ENCODE results near the gene CFAP46.

CFAP46 gene

GRCh38 chr10:132781556-132781955, 160.8 kb downstream of the CFAP46 start:
- no peak for TF ChIP-seq EZH2phosphoT487 (IDR thresholded peaks at IDR 0.05; ENCODE audit: borderline replicate concordance)
- no peak for TF ChIP-seq CTCF (conservative IDR thresholded peaks at IDR 0.05; ENCODE audit: low read length)

GRCh38 chr10:132780356-132780755, 162.0 kb downstream of the CFAP46 start:
- H3K4me2 ChIP-seq (ENCODE audit: low read depth, low read length, poor library complexity, severe bottlenecking): no peak overlapping the region
- H3K9me3 ChIP-seq (ENCODE audit: insufficient read depth, low read depth, low read length): no peaks in the 10 kb centered on the region
- no peaks in the 10 kb centered on the region for H4K20me1 ChIP-seq (ENCODE audit: insufficient read depth, low read length, poor library complexity, severe bottlenecking)
- no peaks in the 10 kb centered on the region for H3K79me2 ChIP-seq (ENCODE audit: insufficient read depth, low read length)
- H3K36me3 ChIP-seq (ENCODE audit: insufficient read depth, low read length): peaks cover 7% of the 10 kb centered on the region; the same call in 1 of the 2 replicates
- no peak overlapping the region for H2AFZ ChIP-seq (ENCODE audit: low read length)
- H3K9me2 ChIP-seq (replicated peaks; ENCODE audit: low read depth, low read length): no peaks in the 10 kb centered on the region
- H3K9ac ChIP-seq (ENCODE audit: low read depth, low read length, poor library complexity, severe bottlenecking): no peak overlapping the region
- no peaks in the 10 kb centered on the region for H3K4me1 ChIP-seq (ENCODE audit: insufficient read depth, low read length, poor library complexity, severe bottlenecking)
- no peaks in the 10 kb centered on the region for H3F3A ChIP-seq (ENCODE audit: low read depth)
- no peaks in the 10 kb centered on the region for H3K27me3 ChIP-seq (ENCODE audit: insufficient read depth, low read length, poor library complexity, severe bottlenecking)
- no peak for TF ChIP-seq CTCF (conservative IDR thresholded peaks at IDR 0.05; ENCODE audit: low read length)
- no peak for TF ChIP-seq EZH2phosphoT487 (IDR thresholded peaks at IDR 0.05; ENCODE audit: borderline replicate concordance)
- no peak overlapping the region for H3K4me3 ChIP-seq (ENCODE audit: low read length, poor library complexity, severe bottlenecking)

More at GRCh38 chr10:132781556-132781955, 160.8 kb downstream of the CFAP46 start:
- no peaks in the 10 kb centered on the region for H3K4me1 ChIP-seq (ENCODE audit: insufficient read depth, low read length, poor library complexity, severe bottlenecking)
- H3F3A ChIP-seq (ENCODE audit: low read depth): no peaks in the 10 kb centered on the region
- H3K9me3 ChIP-seq (ENCODE audit: insufficient read depth, low read depth, low read length): no peaks in the 10 kb centered on the region
- H2AFZ ChIP-seq (ENCODE audit: low read length): no peak overlapping the region
- no peaks in the 10 kb centered on the region for H4K20me1 ChIP-seq (ENCODE audit: insufficient read depth, low read length, poor library complexity, severe bottlenecking)
- no peaks in the 10 kb centered on the region for H3K9me2 ChIP-seq (replicated peaks; ENCODE audit: low read depth, low read length)
- H3K9ac ChIP-seq (ENCODE audit: low read depth, low read length, poor library complexity, severe bottlenecking): no peak overlapping the region
- H3K79me2 ChIP-seq (ENCODE audit: insufficient read depth, low read length): no peaks in the 10 kb centered on the region
- H3K4me3 ChIP-seq (ENCODE audit: low read length, poor library complexity, severe bottlenecking): no peak overlapping the region
- H3K36me3 ChIP-seq (ENCODE audit: insufficient read depth, low read length): peaks cover 7% of the 10 kb centered on the region; the same call in 1 of the 2 replicates
- no peaks in the 10 kb centered on the region for H3K27me3 ChIP-seq (ENCODE audit: insufficient read depth, low read length, poor library complexity, severe bottlenecking)
- no peak overlapping the region for H3K4me2 ChIP-seq (ENCODE audit: low read depth, low read length, poor library complexity, severe bottlenecking)

- H3K79me2 ChIP-seq (ENCODE audit: insufficient read depth, low read length): no peaks in the 10 kb centered on the region
- no peak overlapping the region for H3K4me2 ChIP-seq (ENCODE audit: low read depth, low read length, poor library complexity, severe bottlenecking)
- H3K4me1 ChIP-seq (ENCODE audit: insufficient read depth, low read length, poor library complexity, severe bottlenecking): no peaks in the 10 kb centered on the region
- no peaks in the 10 kb centered on the region for H3K9me2 ChIP-seq (replicated peaks; ENCODE audit: low read depth, low read length)
- no peaks in the 10 kb centered on the region for H3K9me3 ChIP-seq (ENCODE audit: insufficient read depth, low read depth, low read length)
- H3K9ac ChIP-seq (ENCODE audit: low read depth, low read length, poor library complexity, severe bottlenecking): no peak overlapping the region
- TF ChIP-seq CTCF (conservative IDR thresholded peaks at IDR 0.05; ENCODE audit: low read length): no peak
- no peak for TF ChIP-seq EZH2phosphoT487 (IDR thresholded peaks at IDR 0.05; ENCODE audit: borderline replicate concordance)
- H2AFZ ChIP-seq (ENCODE audit: low read length): no peak overlapping the region
- peaks cover 7% of the 10 kb centered on the region; the same call in 1 of the 2 replicates for H3K36me3 ChIP-seq (ENCODE audit: insufficient read depth, low read length)
- no peaks in the 10 kb centered on the region for H3F3A ChIP-seq (ENCODE audit: low read depth)
- no peaks in the 10 kb centered on the region for H4K20me1 ChIP-seq (ENCODE audit: insufficient read depth, low read length, poor library complexity, severe bottlenecking)
- no peak overlapping the region for H3K4me3 ChIP-seq (ENCODE audit: low read length, poor library complexity, severe bottlenecking)
- no peaks in the 10 kb centered on the region for H3K27me3 ChIP-seq (ENCODE audit: insufficient read depth, low read length, poor library complexity, severe bottlenecking)
These were observed 162.6 kb downstream of the CFAP46 start for GRCh38 chr10:132779549-132780294.
